Transverse colon (tissue), 4 donors: ENCODE data around the gene MAP2K4. TPM values are rescaled to one million over a fixed set of nuclear protein-coding genes. Genes with fewer than 3 reads are reported as not detected.

Source experiments
- DNase-seq: peaks from one replicate; pipeline ENCODE4 v3.0.0-alpha.2; 2019
- H3K27ac ChIP-seq, 4 donors: fragments of 200-600 bp; sonication (generic); 2 replicates each; pipeline ENCODE4 v1.5.1; 2016 to 2018; ENCODE audit warnings: inconsistent platforms in 4 of 4
- H3K27me3 ChIP-seq: fragments of 200-600 bp; sonication (generic); 2 replicates; pipeline ENCODE4 v1.5.1; 2017; ENCODE audit warnings: inconsistent platforms
- H3K36me3 ChIP-seq, 4 donors: fragments of 200-600 bp; sonication (generic); 2 replicates each; pipeline ENCODE4 v1.5.1; 2017 to 2019; ENCODE audit warnings: inconsistent platforms in 4 of 4
- H3K4me1 ChIP-seq, 4 donors: fragments of 200-600 bp; sonication (generic); 2 replicates each; pipeline ENCODE4 v1.5.1; 2017 to 2020; ENCODE audit warnings: inconsistent platforms in 4 of 4
- H3K4me3 ChIP-seq, 4 donors: fragments of 200-600 bp; sonication (generic); 1 replicate in 1 of 4; 2 replicates in 3 of 4; pipeline versions ENCODE4 v1.5.1 to v1.6.1; 2017 to 2019; ENCODE audit warnings: inconsistent platforms in 4 of 4
- H3K9me3 ChIP-seq, 2 donors: fragments of 200-600 bp; sonication (generic); 2 replicates each; pipeline ENCODE4 v1.5.1; 2017 to 2019; ENCODE audit warnings: inconsistent platforms in 2 of 2
- EP300 ChIP-seq: sonication (generic); formaldehyde crosslinking; IDR thresholded peaks from one replicate; pipeline ENCODE4 v1.6.1; 2017; ENCODE audit warnings: antibody characterized with exemption, low read depth
- POLR2A ChIP-seq: fragments of 450-650 bp; IDR thresholded peaks from one replicate; pipeline ENCODE4 v1.6.1; 2016; ENCODE audit warnings: antibody characterized with exemption, mild to moderate bottlenecking, moderate library complexity
- POLR2AphosphoS5 ChIP-seq, 3 donors: sonication (generic); formaldehyde crosslinking; IDR thresholded peaks; one replicate each; pipeline ENCODE4 v1.6.1; 2016; ENCODE audit warnings: antibody characterized with exemption in 3 of 3
- WGBS, 2 donors: methylation state at CpG; one replicate each; pipeline ENCODE4 v1.1.5; 2018; ENCODE audit warnings: low coverage in 1 of 2; 5-methylcytosine and 5-hydroxymethylcytosine counted together
- in situ Hi-C, 4 donors: fragments of 200-750 bp; cut with MboI; loops; one replicate each; pipeline versions ENCODE4 v1.15.0 to v1.15.1; 2017; ENCODE audit warnings: low sequenced_read_pairs in 3 of 4, low pct_ligation_motif_present in 1 of 4, low pct_unique_long_range_greater_than_20kb in 1 of 4
- intact Hi-C: fragments of 100-400 bp; cut with DNase I; formaldehyde crosslinking; loops from one replicate; pipeline ENCODE4 v1.15.1; 2023; ENCODE audit warnings: low total_unique reads
- total RNA-seq, 4 donors: library from RNA; depleted of rRNA; stranded (reverse); fragments of >200 nt; gene quantifications; one replicate each; pipeline ENCODE4 v1.1.0, GENCODE V29; 2016
- TF ChIP-seq, protein P1 (sequence below), 5 experiments: fragments of 200-600 bp in 3 of 5; fragments of 450-650 bp in 2 of 5; sonication (generic) in 3 of 5; IDR thresholded peaks; 1 replicate in 2 of 5; 2 replicates in 3 of 5; pipeline ENCODE4 v1.5.1; 2016 to 2017; ENCODE audit warnings: antibody characterized with exemption in 5 of 5, inconsistent platforms in 3 of 5, mild to moderate bottlenecking in 2 of 5, moderate library complexity in 1 of 5

The MAP2K4 gene
- total RNA-seq, 4 donors from 2014 or later = 6.2 to 24.0 (median 17.8) TPM

DNA sequence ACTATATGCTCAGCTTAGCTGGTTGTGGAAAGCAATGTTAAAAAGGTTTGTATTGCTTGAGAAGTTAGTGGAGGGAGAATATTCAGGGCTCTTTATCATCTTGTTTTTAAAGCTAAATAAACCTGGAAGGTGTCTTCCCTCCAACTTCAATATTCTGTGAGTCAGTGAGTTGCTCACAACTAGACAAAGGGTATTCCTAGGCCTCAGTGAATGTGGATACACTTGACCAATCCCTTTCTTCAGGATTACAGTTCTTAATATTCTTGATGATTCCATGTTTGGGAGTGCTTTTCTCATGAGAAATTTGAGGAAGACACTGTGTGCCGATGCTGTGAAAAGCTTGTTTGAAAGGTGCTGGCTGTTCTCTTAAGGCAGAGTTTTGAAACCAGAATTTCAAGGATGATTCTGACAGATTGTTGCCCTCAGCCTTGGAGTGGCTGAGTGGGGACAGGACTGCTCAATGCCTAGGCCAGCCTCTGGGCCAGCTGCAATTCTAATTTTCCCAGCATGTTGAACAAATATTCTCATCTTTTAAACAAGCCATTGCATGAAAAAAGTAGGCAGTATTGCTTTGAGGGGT is 30.1 kb downstream of the MAP2K4 start:
- intact Hi-C loops = no loop called here
- WGBS, 2 donors = 74% methylated on average over 1 of the region's 1 CpG; no CpG with 5 or more reads in 1 of the 2 donors
- no peak for DNase-seq
- in situ Hi-C loops = no loop called here
- Histone ChIP-seq H3K36me3 (no peaks in the 10 kb centered on the region), H3K4me1 (peaks cover 0 to 50% (median 8%) of the 10 kb centered on the region in 4 donors), H3K4me3 (no peak overlapping the region), H3K27me3 (no peaks in the 10 kb centered on the region), H3K9me3 (no peaks in the 10 kb centered on the region), H3K27ac (no peak overlapping the region)
- TF ChIP-seq, protein P1, sequence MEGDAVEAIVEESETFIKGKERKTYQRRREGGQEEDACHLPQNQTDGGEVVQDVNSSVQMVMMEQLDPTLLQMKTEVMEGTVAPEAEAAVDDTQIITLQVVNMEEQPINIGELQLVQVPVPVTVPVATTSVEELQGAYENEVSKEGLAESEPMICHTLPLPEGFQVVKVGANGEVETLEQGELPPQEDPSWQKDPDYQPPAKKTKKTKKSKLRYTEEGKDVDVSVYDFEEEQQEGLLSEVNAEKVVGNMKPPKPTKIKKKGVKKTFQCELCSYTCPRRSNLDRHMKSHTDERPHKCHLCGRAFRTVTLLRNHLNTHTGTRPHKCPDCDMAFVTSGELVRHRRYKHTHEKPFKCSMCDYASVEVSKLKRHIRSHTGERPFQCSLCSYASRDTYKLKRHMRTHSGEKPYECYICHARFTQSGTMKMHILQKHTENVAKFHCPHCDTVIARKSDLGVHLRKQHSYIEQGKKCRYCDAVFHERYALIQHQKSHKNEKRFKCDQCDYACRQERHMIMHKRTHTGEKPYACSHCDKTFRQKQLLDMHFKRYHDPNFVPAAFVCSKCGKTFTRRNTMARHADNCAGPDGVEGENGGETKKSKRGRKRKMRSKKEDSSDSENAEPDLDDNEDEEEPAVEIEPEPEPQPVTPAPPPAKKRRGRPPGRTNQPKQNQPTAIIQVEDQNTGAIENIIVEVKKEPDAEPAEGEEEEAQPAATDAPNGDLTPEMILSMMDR (IDR thresholded peaks at IDR 0.05) = no peak
- TF ChIP-seq POLR2AphosphoS5 (IDR thresholded peaks at IDR 0.05) (no peak), EP300 (no peak), POLR2A (no peak)

DNA sequence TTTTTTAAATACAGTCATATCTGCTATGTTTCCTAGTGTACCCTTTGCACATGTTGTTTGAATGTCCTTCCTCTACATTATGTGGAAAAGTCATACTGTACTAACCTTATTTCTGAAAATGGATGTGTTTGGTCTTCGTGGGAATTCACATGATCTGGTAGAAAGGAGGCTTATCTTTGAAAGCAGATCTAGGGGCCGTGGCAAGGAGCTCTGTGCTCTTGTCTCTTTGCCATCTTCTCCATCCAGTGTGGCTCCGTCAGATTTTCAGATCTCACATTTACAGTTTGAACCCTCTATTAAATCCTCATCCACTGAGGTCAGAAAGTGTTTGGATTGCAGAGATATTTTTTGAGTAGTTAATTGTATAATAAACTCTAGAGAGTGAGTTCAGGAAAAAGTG is 32.9 kb downstream of the MAP2K4 start:
- H3K4me3 ChIP-seq = no peak overlapping the region
- intact Hi-C loops = no loop called here
- DNase-seq = no peak
- H3K27me3 ChIP-seq = no peaks in the 10 kb centered on the region
- H3K4me1 ChIP-seq = peaks cover 0 to 44% (median 3%) of the 10 kb centered on the region in 4 donors
- TF ChIP-seq, protein P1 (IDR thresholded peaks at IDR 0.05) = no peak
- TF ChIP-seq EP300 = no peak
- TF ChIP-seq POLR2AphosphoS5 (IDR thresholded peaks at IDR 0.05) = no peak
- TF ChIP-seq POLR2A = no peak
- 57 to 67% methylated on average over 3 of the region's 3 CpGs for WGBS, 2 donors
- no peaks in the 10 kb centered on the region for H3K36me3 ChIP-seq
- H3K27ac ChIP-seq = no peak overlapping the region
- in situ Hi-C loops = no loop called here
- H3K9me3 ChIP-seq = no peaks in the 10 kb centered on the region

DNA sequence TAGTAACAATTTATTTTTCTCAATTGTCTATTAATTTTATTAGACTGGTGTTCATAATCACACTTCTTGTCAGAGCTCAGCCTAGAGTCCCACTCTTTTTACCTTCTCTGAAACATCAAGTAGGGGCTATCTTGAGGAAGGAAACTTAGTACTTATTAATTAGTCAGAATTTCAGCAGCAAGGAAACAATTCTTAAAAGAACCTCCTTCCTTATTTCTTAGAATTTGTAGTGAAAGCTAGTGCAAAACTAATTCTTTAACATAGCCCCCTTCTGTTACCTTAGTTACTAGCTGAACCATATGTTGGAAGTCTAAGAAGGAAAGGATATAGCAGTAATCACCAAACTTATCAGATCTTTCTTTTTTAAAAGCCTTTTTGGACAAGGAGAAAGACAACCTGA is 35.2 kb downstream of the MAP2K4 start:
- Histone ChIP-seq H3K4me3 (no peak overlapping the region), H3K4me1 (peaks cover 0 to 33% (median 2%) of the 10 kb centered on the region in 4 donors), H3K9me3 (no peaks in the 10 kb centered on the region), H3K27ac (no peak overlapping the region), H3K27me3 (no peaks in the 10 kb centered on the region), H3K36me3 (no peaks in the 10 kb centered on the region)
- in situ Hi-C loops = no loop called here
- no peak for DNase-seq
- TF ChIP-seq, protein P1 (IDR thresholded peaks at IDR 0.05) = no peak
- TF ChIP-seq EP300 (no peak), POLR2A (no peak), POLR2AphosphoS5 (IDR thresholded peaks at IDR 0.05) (no peak)
- intact Hi-C loops = no loop called here

DNA sequence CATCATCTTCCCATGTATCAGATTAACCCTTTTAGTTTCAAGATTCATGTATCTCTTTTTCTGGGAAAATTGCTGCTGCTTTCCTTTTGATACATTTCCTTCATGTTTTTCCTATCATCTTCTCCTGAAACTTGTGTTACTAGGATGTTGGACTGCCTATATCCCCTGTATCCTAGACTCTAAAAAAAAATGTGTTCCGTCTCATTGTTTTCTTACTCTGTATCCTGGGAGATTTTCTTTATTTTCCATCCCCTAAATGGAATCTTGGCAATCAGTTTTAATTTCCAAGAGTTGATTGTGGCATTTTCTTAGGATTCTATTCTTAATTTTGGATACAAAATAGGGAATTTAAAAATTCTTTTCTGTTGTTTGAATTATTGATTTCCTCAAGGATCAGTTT is 36.8 kb downstream of the MAP2K4 start:
- H3K27me3 ChIP-seq = no peaks in the 10 kb centered on the region
- intact Hi-C loops (no loop called here), in situ Hi-C loops (no loop called here)
- H3K4me3 ChIP-seq = no peak overlapping the region
- TF ChIP-seq EP300 (no peak), POLR2AphosphoS5 (IDR thresholded peaks at IDR 0.05) (no peak), POLR2A (no peak)
- TF ChIP-seq, protein P1 (IDR thresholded peaks at IDR 0.05) = no peak
- peaks cover 0 to 33% (median 2%) of the 10 kb centered on the region in 4 donors for H3K4me1 ChIP-seq
- H3K27ac ChIP-seq = no peak overlapping the region
- DNase-seq = no peak
- 100% methylated on average over 1 of the region's 1 CpG; no CpG with 5 or more reads in 1 of the 2 donors for WGBS, 2 donors
- no peaks in the 10 kb centered on the region for H3K9me3 ChIP-seq
- H3K36me3 ChIP-seq = no peaks in the 10 kb centered on the region
